Loucy (cell line): Measurements from ENCODE around the gene PCBP3.

Experiments
- H2AFZ ChIP-seq: fragments of 200-600 bp; sonication (generic); 2 replicates; pipeline ENCODE4 v1.6.0; 2016; ENCODE audit warnings: antibody characterized with exemption, mild to moderate bottlenecking, low read length, moderate library complexity
- H3F3A ChIP-seq: fragments of 200-600 bp; 2 replicates; pipeline ENCODE4 v1.6.0; 2016; ENCODE audit warnings: antibody characterized with exemption, low read depth, mild to moderate bottlenecking
- H3K27me3 ChIP-seq: fragments of 200-600 bp; sonication (generic); 2 replicates; pipeline ENCODE4 v1.6.1; 2014; ENCODE audit warnings: low read length, mild to moderate bottlenecking; ENCODE audit not compliant: insufficient read depth, poor library complexity, severe bottlenecking
- H3K36me3 ChIP-seq: fragments of 200-600 bp; sonication (generic); 2 replicates; pipeline ENCODE4 v1.6.1; 2016; ENCODE audit warnings: low read length; ENCODE audit not compliant: insufficient read depth
- H3K4me1 ChIP-seq: fragments of 200-600 bp; sonication (generic); 2 replicates; pipeline ENCODE4 v1.5.1; 2014; ENCODE audit warnings: low read length, mild to moderate bottlenecking; ENCODE audit not compliant: insufficient read depth, poor library complexity, severe bottlenecking
- H3K4me2 ChIP-seq: fragments of 200-600 bp; sonication (generic); 2 replicates; pipeline ENCODE4 v1.6.0; 2014; ENCODE audit warnings: antibody characterized with exemption, low read length, low read depth, mild to moderate bottlenecking; ENCODE audit not compliant: poor library complexity, severe bottlenecking
- H3K4me3 ChIP-seq: fragments of 200-600 bp; sonication (generic); 2 replicates; pipeline ENCODE4 v1.5.1; 2014; ENCODE audit warnings: low read length, mild to moderate bottlenecking, mixed read lengths; ENCODE audit not compliant: poor library complexity, severe bottlenecking
- H3K79me2 ChIP-seq: fragments of 200-600 bp; sonication (generic); 2 replicates; pipeline ENCODE4 v1.6.1; 2014; ENCODE audit warnings: low read length; ENCODE audit not compliant: insufficient read depth
- H3K9ac ChIP-seq: fragments of 200-600 bp; sonication (generic); 2 replicates; pipeline ENCODE4 v1.6.0; 2014; ENCODE audit warnings: mild to moderate bottlenecking, low read depth, low read length, moderate library complexity; ENCODE audit not compliant: poor library complexity, severe bottlenecking
- H3K9me2 ChIP-seq: fragments of 200-600 bp; sonication (generic); replicated peaks from 2 replicates; pipeline ENCODE4 v1.6.1; 2016; ENCODE audit warnings: low read depth, low read length, mixed read lengths
- H3K9me3 ChIP-seq: fragments of 200-600 bp; sonication (generic); 2 replicates; pipeline ENCODE4 v1.6.1; 2014; ENCODE audit warnings: mild to moderate bottlenecking, antibody characterized with exemption, low read length, low read depth; ENCODE audit not compliant: insufficient read depth
- H4K20me1 ChIP-seq: fragments of 200-600 bp; sonication (generic); 2 replicates; pipeline ENCODE4 v1.6.0; 2014; ENCODE audit warnings: antibody characterized with exemption, low read length, mild to moderate bottlenecking; ENCODE audit not compliant: insufficient read depth, poor library complexity, severe bottlenecking
- CTCF ChIP-seq: fragments of 200-600 bp; sonication (generic); conservative IDR thresholded peaks from 2 replicates; pipeline ENCODE4 v1.5.1; 2014; ENCODE audit warnings: mild to moderate bottlenecking, antibody characterized with exemption, low read length
- EZH2phosphoT487 ChIP-seq: fragments of 200-600 bp; IDR thresholded peaks from 2 replicates; pipeline ENCODE4 v1.6.1; 2018; ENCODE audit warnings: antibody characterized with exemption, mild to moderate bottlenecking, moderate library complexity, borderline replicate concordance

The PCBP3 gene

GRCh38 chr21:45796003-45796402, 152.5 kb downstream of the PCBP3 start:
- TF ChIP-seq EZH2phosphoT487 (no peak), CTCF (no peak)
- Histone ChIP-seq H3K9me2 (no peaks in the 10 kb centered on the region), H3K4me2 (no peak overlapping the region), H3F3A (no peaks in the 10 kb centered on the region), H3K9me3 (no peaks in the 10 kb centered on the region), H3K27me3 (no peaks in the 10 kb centered on the region), H4K20me1 (no peaks in the 10 kb centered on the region), H3K79me2 (no peaks in the 10 kb centered on the region), H3K36me3 (no peaks in the 10 kb centered on the region), H2AFZ (no peak overlapping the region), H3K4me3 (no peak overlapping the region), H3K9ac (no peak overlapping the region), H3K4me1 (no peaks in the 10 kb centered on the region)

GRCh38 chr21:45797338-45797737, 153.8 kb downstream of the PCBP3 start:
- Histone ChIP-seq H3K4me2 (no peak overlapping the region), H3K79me2 (no peaks in the 10 kb centered on the region), H3K9ac (no peak overlapping the region), H3F3A (no peaks in the 10 kb centered on the region), H3K9me3 (no peaks in the 10 kb centered on the region), H2AFZ (no peak overlapping the region), H3K9me2 (no peaks in the 10 kb centered on the region), H3K4me3 (no peak overlapping the region), H4K20me1 (no peaks in the 10 kb centered on the region), H3K36me3 (no peaks in the 10 kb centered on the region), H3K27me3 (no peaks in the 10 kb centered on the region), H3K4me1 (peaks cover 1% of the 10 kb centered on the region)
- TF ChIP-seq CTCF (no peak), EZH2phosphoT487 (no peak)

GRCh38 chr21:45799765-45800338, 156.3 kb downstream of the PCBP3 start:
- TF ChIP-seq EZH2phosphoT487 (no peak), CTCF (no peak)
- H3K4me1 ChIP-seq = peaks cover 7% of the 10 kb centered on the region
- no peak overlapping the region for H2AFZ ChIP-seq
- H3K9ac ChIP-seq = no peak overlapping the region
- no peaks in the 10 kb centered on the region for H3K79me2 ChIP-seq
- no peaks in the 10 kb centered on the region for H3K9me3 ChIP-seq
- no peaks in the 10 kb centered on the region for H3K36me3 ChIP-seq
- H4K20me1 ChIP-seq = no peaks in the 10 kb centered on the region
- no peak overlapping the region for H3K4me2 ChIP-seq
- no peaks in the 10 kb centered on the region for H3K27me3 ChIP-seq
- no peaks in the 10 kb centered on the region for H3K9me2 ChIP-seq
- H3K4me3 ChIP-seq = no peak overlapping the region
- H3F3A ChIP-seq = no peaks in the 10 kb centered on the region
